ENCODE results near the gene DTD1.

Gene DTD1

DNA sequence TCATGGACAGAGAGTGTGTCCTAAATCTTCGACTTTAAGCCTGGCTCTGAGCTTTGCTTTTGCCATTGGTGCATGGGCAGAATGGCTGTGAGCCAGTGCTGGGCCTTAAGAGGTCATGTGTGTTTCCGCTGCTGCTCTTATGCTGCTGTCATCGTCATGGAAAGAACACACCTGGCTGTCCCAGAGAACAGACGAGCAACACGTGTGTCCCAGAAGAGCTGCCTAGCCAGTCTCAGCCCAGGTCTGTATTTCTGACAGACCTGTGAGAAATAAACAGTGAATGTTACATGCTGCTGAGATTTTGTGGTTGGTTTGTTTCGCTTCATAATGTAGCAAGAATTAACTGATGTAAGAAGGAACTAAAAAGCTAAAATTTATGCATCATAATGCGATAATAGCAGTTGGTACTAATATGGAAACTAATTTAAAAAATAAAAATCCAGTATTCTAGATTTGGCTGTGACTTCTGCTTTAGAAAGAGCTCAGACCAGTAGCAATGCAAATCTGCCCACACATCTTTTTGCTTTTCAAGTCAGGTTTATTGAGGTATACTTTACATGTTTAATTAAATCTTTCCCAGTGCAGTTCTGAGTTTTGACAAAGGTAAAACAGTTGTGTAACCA is 214.3 kb downstream of the DTD1 start:
- no peak overlapping the region for H3K4ac ChIP-seq (ENCODE audit: low read length)
- H3K4me1 ChIP-seq (ENCODE audit: control insufficient read depth in 2 of 2, insufficient read depth in 1 of 2, low read depth in 1 of 2, low read length in 2 of 2): no peaks in the 10 kb centered on the region
- no peak overlapping the region for H2BK120ac ChIP-seq (ENCODE audit: low read depth, low read length)
- H3K27me3 ChIP-seq (ENCODE audit: control insufficient read depth in 3 of 3, insufficient read depth in 3 of 3, low read depth in 1 of 3, low read length in 3 of 3): no peaks in the 10 kb centered on the region
- no peak overlapping the region for H4K8ac ChIP-seq (ENCODE audit: low read depth, low read length)
- H3K4me3 ChIP-seq (ENCODE audit: low read length in 2 of 2): no peak overlapping the region
- no peak overlapping the region for H3K27ac ChIP-seq (replicated peaks; ENCODE audit: low read length)
- WGBS, 2 donors (ENCODE audit: extremely low coverage in 2 of 2, insufficient read length in 2 of 2, insufficient replicate concordance in 1 of 2): no CpG with 5 or more reads among the region's 7 CpGs
- no peak overlapping the region for H3K23ac ChIP-seq (ENCODE audit: low read depth, low read length, poor library complexity)
- H3K18ac ChIP-seq (ENCODE audit: low read length): peak overlapping the region; percentile 41
- no peak for DNase-seq (ENCODE audit: low spot score)
- H3K9ac ChIP-seq (ENCODE audit: low read depth, low read length, poor library complexity): peak overlapping the region; percentile 9
- H3K9me3 ChIP-seq (replicated peaks in 1 of 2; ENCODE audit: control insufficient read depth in 2 of 2, insufficient read depth in 1 of 2, low read depth in 1 of 2, low read length in 2 of 2): no peaks in the 10 kb centered on the region
- H4K91ac ChIP-seq (ENCODE audit: low read depth, low read length, poor library complexity): no peak overlapping the region
- H3K79me1 ChIP-seq (ENCODE audit: low read depth, low read length): no peaks in the 10 kb centered on the region
- H2AK5ac ChIP-seq (ENCODE audit: low read depth, low read length): no peak overlapping the region
- H3K4me2 ChIP-seq (ENCODE audit: insufficient read depth, low read length, poor library complexity, severe bottlenecking): no peak overlapping the region
- no peaks in the 10 kb centered on the region for H3K36me3 ChIP-seq (replicated peaks in 1 of 2; ENCODE audit: control insufficient read depth in 2 of 2, insufficient read depth in 2 of 2, low read length in 2 of 2)
- no peak overlapping the region for H2AFZ ChIP-seq (ENCODE audit: low read length)
- no peak overlapping the region for H2BK12ac ChIP-seq (ENCODE audit: low read length)
- no peak overlapping the region for H3K14ac ChIP-seq (ENCODE audit: low read length)
- no peak overlapping the region for H2BK15ac ChIP-seq (ENCODE audit: low read length)
- no peak overlapping the region for H2BK5ac ChIP-seq (ENCODE audit: low read length)

DNA sequence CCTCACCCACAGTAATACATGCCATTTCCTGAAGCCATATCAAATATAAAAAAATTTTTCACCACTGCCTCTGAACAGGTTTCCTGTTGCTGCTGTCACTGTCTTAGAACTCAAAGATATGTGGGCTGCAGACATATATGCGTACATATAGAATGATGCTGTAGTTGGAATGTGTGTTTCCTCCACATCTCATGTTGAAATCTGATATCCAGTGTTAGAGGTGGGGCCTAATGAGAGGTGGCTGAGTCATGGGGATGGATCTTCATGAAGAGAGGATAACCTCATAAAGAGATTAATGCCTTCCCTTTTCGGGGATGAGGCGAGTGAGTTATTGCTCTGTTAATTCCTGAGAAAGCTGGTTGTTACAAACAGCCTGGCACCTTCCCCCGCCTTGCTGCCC is 218.0 kb downstream of the DTD1 start:
- Histone ChIP-seq H4K91ac (ENCODE audit: low read depth, low read length, poor library complexity) (no peak overlapping the region), H3K23ac (ENCODE audit: low read depth, low read length, poor library complexity) (no peak overlapping the region), H3K4me2 (ENCODE audit: insufficient read depth, low read length, poor library complexity, severe bottlenecking) (no peak overlapping the region), H3K36me3 (replicated peaks in 1 of 2; ENCODE audit: control insufficient read depth in 2 of 2, insufficient read depth in 2 of 2, low read length in 2 of 2) (no peaks in the 10 kb centered on the region), H3K4ac (ENCODE audit: low read length) (no peak overlapping the region), H3K4me3 (ENCODE audit: low read length in 2 of 2) (no peak overlapping the region), H3K27ac (replicated peaks; ENCODE audit: low read length) (no peak overlapping the region), H2AK5ac (ENCODE audit: low read depth, low read length) (no peak overlapping the region), H3K14ac (ENCODE audit: low read length) (no peak overlapping the region), H3K9me3 (replicated peaks in 1 of 2; ENCODE audit: control insufficient read depth in 2 of 2, insufficient read depth in 1 of 2, low read depth in 1 of 2, low read length in 2 of 2) (no peaks in the 10 kb centered on the region), H2BK120ac (ENCODE audit: low read depth, low read length) (no peak overlapping the region), H2BK15ac (ENCODE audit: low read length) (no peak overlapping the region), H3K27me3 (ENCODE audit: control insufficient read depth in 3 of 3, insufficient read depth in 3 of 3, low read depth in 1 of 3, low read length in 3 of 3) (no peaks in the 10 kb centered on the region), H4K8ac (ENCODE audit: low read depth, low read length) (no peak overlapping the region), H2AFZ (ENCODE audit: low read length) (no peak overlapping the region), H3K9ac (ENCODE audit: low read depth, low read length, poor library complexity) (no peak overlapping the region), H2BK5ac (ENCODE audit: low read length) (no peak overlapping the region), H3K4me1 (ENCODE audit: control insufficient read depth in 2 of 2, insufficient read depth in 1 of 2, low read depth in 1 of 2, low read length in 2 of 2) (no peaks in the 10 kb centered on the region), H3K79me1 (ENCODE audit: low read depth, low read length) (no peaks in the 10 kb centered on the region), H3K18ac (ENCODE audit: low read length) (no peak overlapping the region), H2BK12ac (ENCODE audit: low read length) (no peak overlapping the region)
- no CpG with 5 or more reads among the region's 4 CpGs for WGBS, 2 donors (ENCODE audit: extremely low coverage in 2 of 2, insufficient read length in 2 of 2, insufficient replicate concordance in 1 of 2)
- DNase-seq (ENCODE audit: low spot score): no peak

DNA sequence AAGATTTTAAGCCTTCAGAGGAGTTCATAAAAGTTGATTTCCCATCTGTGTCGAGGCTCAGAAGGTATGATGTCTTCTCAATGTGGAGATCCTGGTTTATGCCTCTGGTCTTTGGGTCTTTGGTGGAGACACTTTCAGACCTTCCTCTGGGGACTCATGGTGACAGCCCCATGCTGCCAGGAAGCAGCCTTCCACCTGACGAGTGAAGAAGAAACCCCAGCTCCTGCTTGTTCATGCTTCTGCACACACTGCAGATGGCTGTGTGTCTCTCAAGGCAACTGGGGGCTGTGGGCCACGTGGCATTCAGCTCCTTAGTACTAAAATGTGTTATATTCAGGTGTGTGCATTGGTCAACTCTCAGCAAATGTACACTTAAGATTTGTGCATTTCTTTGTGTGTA is 220.9 kb downstream of the DTD1 start:
- H3K4me1 ChIP-seq (ENCODE audit: control insufficient read depth in 2 of 2, insufficient read depth in 1 of 2, low read depth in 1 of 2, low read length in 2 of 2): no peaks in the 10 kb centered on the region
- H2BK5ac ChIP-seq (ENCODE audit: low read length): no peak overlapping the region
- no peak overlapping the region for H3K4ac ChIP-seq (ENCODE audit: low read length)
- no peaks in the 10 kb centered on the region for H3K9me3 ChIP-seq (replicated peaks in 1 of 2; ENCODE audit: control insufficient read depth in 2 of 2, insufficient read depth in 1 of 2, low read depth in 1 of 2, low read length in 2 of 2)
- H4K8ac ChIP-seq (ENCODE audit: low read depth, low read length): no peak overlapping the region
- no peak overlapping the region for H3K4me3 ChIP-seq (ENCODE audit: low read length in 2 of 2)
- H3K18ac ChIP-seq (ENCODE audit: low read length): no peak overlapping the region
- H3K27ac ChIP-seq (replicated peaks; ENCODE audit: low read length): no peak overlapping the region
- DNase-seq (ENCODE audit: low spot score): no peak
- no peak overlapping the region for H3K23ac ChIP-seq (ENCODE audit: low read depth, low read length, poor library complexity)
- H2AK5ac ChIP-seq (ENCODE audit: low read depth, low read length): no peak overlapping the region
- WGBS, 2 donors (ENCODE audit: extremely low coverage in 2 of 2, insufficient read length in 2 of 2, insufficient replicate concordance in 1 of 2): no CpG with 5 or more reads among the region's 3 CpGs
- H3K36me3 ChIP-seq (replicated peaks in 1 of 2; ENCODE audit: control insufficient read depth in 2 of 2, insufficient read depth in 2 of 2, low read length in 2 of 2): no peaks in the 10 kb centered on the region
- no peak overlapping the region for H3K4me2 ChIP-seq (ENCODE audit: insufficient read depth, low read length, poor library complexity, severe bottlenecking)
- H3K9ac ChIP-seq (ENCODE audit: low read depth, low read length, poor library complexity): no peak overlapping the region
- no peak overlapping the region for H3K14ac ChIP-seq (ENCODE audit: low read length)
- no peaks in the 10 kb centered on the region for H3K79me1 ChIP-seq (ENCODE audit: low read depth, low read length)
- H2BK12ac ChIP-seq (ENCODE audit: low read length): no peak overlapping the region
- H2AFZ ChIP-seq (ENCODE audit: low read length): no peak overlapping the region
- H2BK15ac ChIP-seq (ENCODE audit: low read length): no peak overlapping the region
- H3K27me3 ChIP-seq (ENCODE audit: control insufficient read depth in 3 of 3, insufficient read depth in 3 of 3, low read depth in 1 of 3, low read length in 3 of 3): no peaks in the 10 kb centered on the region
- no peak overlapping the region for H4K91ac ChIP-seq (ENCODE audit: low read depth, low read length, poor library complexity)
- H2BK120ac ChIP-seq (ENCODE audit: low read depth, low read length): no peak overlapping the region

DNA sequence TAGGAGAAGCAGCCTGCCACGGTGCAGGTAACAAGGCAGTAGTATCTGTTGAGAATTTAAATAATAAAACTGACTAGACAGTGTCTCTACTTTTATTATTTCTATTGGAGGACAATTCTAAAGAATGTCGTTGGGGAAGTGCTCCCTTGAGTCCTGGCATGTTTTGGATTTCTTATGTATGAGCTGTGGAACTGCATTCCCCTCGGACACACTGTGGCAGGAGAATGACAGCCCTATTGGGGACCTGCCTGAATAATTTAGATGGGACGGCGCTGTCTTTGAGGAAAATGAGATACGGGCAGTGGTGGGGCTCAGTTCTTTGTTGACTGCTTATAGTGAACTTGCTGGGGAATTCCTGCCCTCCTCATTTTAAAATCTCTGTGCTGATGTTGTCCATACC is 223.3 kb downstream of the DTD1 start:
- no CpG with 5 or more reads among the region's 6 CpGs for WGBS, 2 donors (ENCODE audit: extremely low coverage in 2 of 2, insufficient read length in 2 of 2, insufficient replicate concordance in 1 of 2)

More for the DNA sequence above, 223.3 kb downstream of the DTD1 start:
- H3K4me2 ChIP-seq (ENCODE audit: insufficient read depth, low read length, poor library complexity, severe bottlenecking): no peak overlapping the region
- no peak overlapping the region for H3K4me3 ChIP-seq (ENCODE audit: low read length in 2 of 2)
- no peak overlapping the region for H3K27ac ChIP-seq (replicated peaks; ENCODE audit: low read length)
- H3K4me1 ChIP-seq (ENCODE audit: control insufficient read depth in 2 of 2, insufficient read depth in 1 of 2, low read depth in 1 of 2, low read length in 2 of 2): no peaks in the 10 kb centered on the region
- H2AFZ ChIP-seq (ENCODE audit: low read length): no peak overlapping the region
- no peak for DNase-seq (ENCODE audit: low spot score)
- no peak overlapping the region for H2BK12ac ChIP-seq (ENCODE audit: low read length)
- no peaks in the 10 kb centered on the region for H3K9me3 ChIP-seq (replicated peaks in 1 of 2; ENCODE audit: control insufficient read depth in 2 of 2, insufficient read depth in 1 of 2, low read depth in 1 of 2, low read length in 2 of 2)
- H2BK120ac ChIP-seq (ENCODE audit: low read depth, low read length): no peak overlapping the region
- no peak overlapping the region for H3K18ac ChIP-seq (ENCODE audit: low read length)
- H2BK5ac ChIP-seq (ENCODE audit: low read length): no peak overlapping the region
- no peak overlapping the region for H4K8ac ChIP-seq (ENCODE audit: low read depth, low read length)
- no peak overlapping the region for H2AK5ac ChIP-seq (ENCODE audit: low read depth, low read length)
- no peak overlapping the region for H3K4ac ChIP-seq (ENCODE audit: low read length)
- no peak overlapping the region for H3K23ac ChIP-seq (ENCODE audit: low read depth, low read length, poor library complexity)
- no peak overlapping the region for H3K14ac ChIP-seq (ENCODE audit: low read length)
- no peaks in the 10 kb centered on the region for H3K36me3 ChIP-seq (replicated peaks in 1 of 2; ENCODE audit: control insufficient read depth in 2 of 2, insufficient read depth in 2 of 2, low read length in 2 of 2)
- no peaks in the 10 kb centered on the region for H3K27me3 ChIP-seq (ENCODE audit: control insufficient read depth in 3 of 3, insufficient read depth in 3 of 3, low read depth in 1 of 3, low read length in 3 of 3)
- no peak overlapping the region for H2BK15ac ChIP-seq (ENCODE audit: low read length)
- no peaks in the 10 kb centered on the region for H3K79me1 ChIP-seq (ENCODE audit: low read depth, low read length)
- H4K91ac ChIP-seq (ENCODE audit: low read depth, low read length, poor library complexity): no peak overlapping the region
- no peak overlapping the region for H3K9ac ChIP-seq (ENCODE audit: low read depth, low read length, poor library complexity)

All from neuronal stem cell (in vitro differentiated cells).